GM18511 (cell line): ENCODE results near the gene SRPK2.
"Not testable (repeated sequence)": the region's sequence is repeated elsewhere in the genome, so short reads cannot be mapped to it uniquely, and the experiment has no call there.

Experiments used
- ATAC-seq: cut with Tn5 transposase; IDR thresholded peaks from one replicate; pipeline ENCODE4 v1.9.1; 2021; ENCODE audit warnings: mild to moderate bottlenecking, moderate library complexity; ENCODE audit not compliant: unreplicated experiment

The SRPK2 gene

GRCh38 chr7:105198223-105198622 lies 190.5 kb downstream of the SRPK2 start:
- ATAC-seq: no peak

GRCh38 chr7:105196473-105196872 lies 192.2 kb downstream of the SRPK2 start:
- no peak for ATAC-seq

- no peak for ATAC-seq
Measured at GRCh38 chr7:105195891-105196290, 192.8 kb downstream of the SRPK2 start.

GRCh38 chr7:105194959-105195358 lies 193.8 kb downstream of the SRPK2 start:
- ATAC-seq: not testable (repeated sequence)

- ATAC-seq: no peak
Measured at GRCh38 chr7:105191331-105191730, 197.4 kb downstream of the SRPK2 start.

GRCh38 chr7:105189859-105190492 lies 198.7 kb downstream of the SRPK2 start:
- ATAC-seq: no peak

- ATAC-seq: no peak
Measured at GRCh38 chr7:105188201-105188600, 200.5 kb downstream of the SRPK2 start.

- ATAC-seq: peak; percentile 78
Measured at GRCh38 chr7:105187302-105188169, 201.2 kb downstream of the SRPK2 start.

- ATAC-seq: no peak
Measured at GRCh38 chr7:105185290-105186010, 203.3 kb downstream of the SRPK2 start.

- ATAC-seq: no peak
Measured at GRCh38 chr7:105180002-105180401, 208.7 kb downstream of the SRPK2 start.

- ATAC-seq: no peak
Measured at GRCh38 chr7:105178928-105179541, 209.7 kb downstream of the SRPK2 start.

- ATAC-seq: no peak
Measured at GRCh38 chr7:105178177-105178576, 210.5 kb downstream of the SRPK2 start.

GRCh38 chr7:105177026-105177425 lies 211.7 kb downstream of the SRPK2 start:
- ATAC-seq: no peak

- ATAC-seq: no peak
Measured at GRCh38 chr7:105173586-105173985, 215.1 kb downstream of the SRPK2 start.

- no peak for ATAC-seq
Measured at GRCh38 chr7:105164751-105165150, 224.0 kb downstream of the SRPK2 start.

- ATAC-seq: no peak
Measured at GRCh38 chr7:105163718-105164117, 225.0 kb downstream of the SRPK2 start.

GRCh38 chr7:105161366-105161765 lies 227.4 kb downstream of the SRPK2 start:
- ATAC-seq: no peak

- ATAC-seq: no peak
Measured at GRCh38 chr7:105157278-105157677, 231.4 kb downstream of the SRPK2 start.

GRCh38 chr7:105156731-105157130 lies 232.0 kb downstream of the SRPK2 start:
- no peak for ATAC-seq

- no peak for ATAC-seq
Measured at GRCh38 chr7:105154084-105154483, 234.6 kb downstream of the SRPK2 start.

- ATAC-seq: no peak
Measured at GRCh38 chr7:105153531-105153930, 235.2 kb downstream of the SRPK2 start.
